Smooth muscle cell (in vitro differentiated cells): ENCODE measurements around the gene ESR1. TPM values are rescaled to one million over a fixed set of nuclear protein-coding genes. Genes with fewer than 3 reads are reported as not detected.

Source experiments
- DNase-seq: peaks from one replicate; lab custom pipeline; 2025; ENCODE audit not compliant: unreplicated experiment; lab: John Stamatoyannopoulos, UW
- H2AFZ ChIP-seq: fragments of 200-600 bp; sonication (generic); 2 replicates; pipeline ENCODE4 v1.6.0; 2016; ENCODE audit warnings: antibody characterized with exemption, low read depth, mild to moderate bottlenecking
- H3F3A ChIP-seq: fragments of 200-600 bp; sonication (generic); 2 replicates; pipeline ENCODE4 v1.6.0; 2017; ENCODE audit warnings: antibody characterized with exemption, low read depth
- H3K27ac ChIP-seq: fragments of 200-600 bp; sonication (generic); 2 replicates; pipeline ENCODE4 v1.5.1; 2016; ENCODE audit warnings: low read depth, mild to moderate bottlenecking
- H3K27me3 ChIP-seq: fragments of 200-600 bp; sonication (generic); 2 replicates; pipeline ENCODE4 v1.6.1; 2016; ENCODE audit warnings: low read depth, mild to moderate bottlenecking
- H3K36me3 ChIP-seq: fragments of 200-600 bp; sonication (generic); 2 replicates; pipeline ENCODE4 v1.5.1; 2016; ENCODE audit warnings: low read depth
- H3K4me1 ChIP-seq: fragments of 200-600 bp; sonication (generic); 2 replicates; pipeline ENCODE4 v1.5.1; 2016; ENCODE audit warnings: low read depth
- H3K4me2 ChIP-seq: fragments of 200-600 bp; sonication (generic); 2 replicates; pipeline ENCODE4 v1.6.0; 2016; ENCODE audit warnings: mild to moderate bottlenecking
- H3K4me3 ChIP-seq: fragments of 200-600 bp; sonication (generic); 2 replicates; pipeline ENCODE4 v1.5.1; 2016; ENCODE audit warnings: mild to moderate bottlenecking
- H3K79me2 ChIP-seq: fragments of 200-600 bp; sonication (generic); 2 replicates; pipeline ENCODE4 v1.6.0; 2016; ENCODE audit warnings: low read depth, mild to moderate bottlenecking
- H3K9ac ChIP-seq: fragments of 200-600 bp; sonication (generic); 2 replicates; pipeline ENCODE4 v1.6.0; 2016; ENCODE audit warnings: low read depth
- H3K9me3 ChIP-seq: fragments of 200-600 bp; sonication (generic); replicated peaks from 2 replicates; pipeline ENCODE4 v1.5.1; 2016; ENCODE audit warnings: low read depth
- H4K20me1 ChIP-seq: fragments of 200-600 bp; sonication (generic); 2 replicates; pipeline ENCODE4 v1.6.0; 2016; ENCODE audit warnings: low read depth
- WGBS: methylation state at CpG from one replicate; pipeline ENCODE4 v1.1.7; 2016; ENCODE audit warnings: low lambda C conversion rate; 5-methylcytosine and 5-hydroxymethylcytosine counted together
- polyA plus RNA-seq: library from polyadenylated mRNA; unstranded; fragments of >200 nt; fragmentation: Nextera tagmentation; extraction: Ambion mirVana; gene quantifications from 2 replicates; pipeline ENCODE4 v1.2.1, GENCODE V29; 2016
- total RNA-seq: library from RNA; depleted of rRNA; stranded (reverse); fragments of >200 nt; gene quantifications from 2 replicates; pipeline ENCODE4 v1.2.3, GENCODE V29; 2014
- TF ChIP-seq, protein P1 (sequence below): fragments of 200-600 bp; sonication (generic); IDR thresholded peaks from 2 replicates; pipeline ENCODE4 v1.5.1; 2017; ENCODE audit warnings: borderline replicate concordance, mild to moderate bottlenecking, antibody characterized with exemption; ENCODE audit not compliant: insufficient read depth, poor library complexity, severe bottlenecking

Gene ESR1
- total RNA-seq, result 0.04 TPM in 1 of 2 replicates, not detected in the other
- polyA plus RNA-seq, result 0.16 TPM in 1 of 2 replicates, not detected in the other

DNA sequence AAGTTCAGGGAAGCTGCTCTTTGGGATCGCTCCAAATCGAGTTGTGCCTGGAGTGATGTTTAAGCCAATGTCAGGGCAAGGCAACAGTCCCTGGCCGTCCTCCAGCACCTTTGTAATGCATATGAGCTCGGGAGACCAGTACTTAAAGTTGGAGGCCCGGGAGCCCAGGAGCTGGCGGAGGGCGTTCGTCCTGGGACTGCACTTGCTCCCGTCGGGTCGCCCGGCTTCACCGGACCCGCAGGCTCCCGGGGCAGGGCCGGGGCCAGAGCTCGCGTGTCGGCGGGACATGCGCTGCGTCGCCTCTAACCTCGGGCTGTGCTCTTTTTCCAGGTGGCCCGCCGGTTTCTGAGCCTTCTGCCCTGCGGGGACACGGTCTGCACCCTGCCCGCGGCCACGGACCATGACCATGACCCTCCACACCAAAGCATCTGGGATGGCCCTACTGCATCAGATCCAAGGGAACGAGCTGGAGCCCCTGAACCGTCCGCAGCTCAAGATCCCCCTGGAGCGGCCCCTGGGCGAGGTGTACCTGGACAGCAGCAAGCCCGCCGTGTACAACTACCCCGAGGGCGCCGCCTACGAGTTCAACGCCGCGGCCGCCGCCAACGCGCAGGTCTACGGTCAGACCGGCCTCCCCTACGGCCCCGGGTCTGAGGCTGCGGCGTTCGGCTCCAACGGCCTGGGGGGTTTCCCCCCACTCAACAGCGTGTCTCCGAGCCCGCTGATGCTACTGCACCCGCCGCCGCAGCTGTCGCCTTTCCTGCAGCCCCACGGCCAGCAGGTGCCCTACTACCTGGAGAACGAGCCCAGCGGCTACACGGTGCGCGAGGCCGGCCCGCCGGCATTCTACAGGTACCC, at the start of gene ESR1:
ESR1 (plus strand) TSS at position 170 of the 858 bp plus-strand sequence; CDS start at position 401, 231 bp downstream.
- H3K9ac ChIP-seq, result no peak within 1 kb of the TSS
- TF ChIP-seq, protein P1, sequence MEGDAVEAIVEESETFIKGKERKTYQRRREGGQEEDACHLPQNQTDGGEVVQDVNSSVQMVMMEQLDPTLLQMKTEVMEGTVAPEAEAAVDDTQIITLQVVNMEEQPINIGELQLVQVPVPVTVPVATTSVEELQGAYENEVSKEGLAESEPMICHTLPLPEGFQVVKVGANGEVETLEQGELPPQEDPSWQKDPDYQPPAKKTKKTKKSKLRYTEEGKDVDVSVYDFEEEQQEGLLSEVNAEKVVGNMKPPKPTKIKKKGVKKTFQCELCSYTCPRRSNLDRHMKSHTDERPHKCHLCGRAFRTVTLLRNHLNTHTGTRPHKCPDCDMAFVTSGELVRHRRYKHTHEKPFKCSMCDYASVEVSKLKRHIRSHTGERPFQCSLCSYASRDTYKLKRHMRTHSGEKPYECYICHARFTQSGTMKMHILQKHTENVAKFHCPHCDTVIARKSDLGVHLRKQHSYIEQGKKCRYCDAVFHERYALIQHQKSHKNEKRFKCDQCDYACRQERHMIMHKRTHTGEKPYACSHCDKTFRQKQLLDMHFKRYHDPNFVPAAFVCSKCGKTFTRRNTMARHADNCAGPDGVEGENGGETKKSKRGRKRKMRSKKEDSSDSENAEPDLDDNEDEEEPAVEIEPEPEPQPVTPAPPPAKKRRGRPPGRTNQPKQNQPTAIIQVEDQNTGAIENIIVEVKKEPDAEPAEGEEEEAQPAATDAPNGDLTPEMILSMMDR, result no peak
- no peaks in the 10 kb centered on the region for H3K9me3 ChIP-seq
- H3K79me2 ChIP-seq, result no peaks in the 10 kb centered on the region
- peak within 1 kb of the TSS; percentile 71 for H2AFZ ChIP-seq
- no peak for DNase-seq
- no peak within 1 kb of the TSS for H3K27ac ChIP-seq
- peak within 1 kb of the TSS; percentile 88 for H3K4me2 ChIP-seq
- H3F3A ChIP-seq, result no peaks in the 10 kb centered on the region
- H4K20me1 ChIP-seq, result no peaks in the 10 kb centered on the region
- H3K4me3 ChIP-seq, result peak within 1 kb of the TSS; percentile 44
- H3K27me3 ChIP-seq, result peaks cover 99% of the 10 kb centered on the region
- H3K36me3 ChIP-seq, result no peaks in the 10 kb centered on the region
- WGBS, result 1% methylated on average over 66 of the region's 73 CpGs
- peaks cover 19% of the 10 kb centered on the region for H3K4me1 ChIP-seq

DNA sequence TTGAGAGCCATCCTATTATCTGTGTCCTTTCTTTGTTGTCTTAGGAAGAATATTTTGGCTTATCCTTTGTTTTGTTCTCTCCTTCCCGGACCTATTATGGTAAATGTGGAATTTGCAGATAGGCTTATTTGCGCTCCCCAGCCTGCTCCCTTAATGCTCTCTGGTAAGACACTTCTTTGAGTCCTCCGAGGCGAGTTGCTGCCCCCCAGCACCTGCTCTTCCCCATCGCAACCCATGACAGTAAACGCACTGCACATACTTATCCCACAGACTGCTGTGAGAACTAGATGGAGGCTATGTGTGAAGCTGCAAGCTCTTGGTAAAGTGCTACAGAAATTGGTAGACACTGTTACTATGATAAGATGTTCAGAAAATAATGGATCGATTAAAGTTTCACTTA, 47.0 kb upstream of the ESR1 start:
- Histone ChIP-seq H3K27ac (no peak overlapping the region), H3K9me3 (no peaks in the 10 kb centered on the region), H3K4me2 (no peak overlapping the region), H3K79me2 (no peaks in the 10 kb centered on the region), H4K20me1 (no peaks in the 10 kb centered on the region), H2AFZ (no peak overlapping the region), H3K36me3 (no peaks in the 10 kb centered on the region), H3F3A (no peaks in the 10 kb centered on the region), H3K27me3 (no peaks in the 10 kb centered on the region), H3K9ac (no peak overlapping the region), H3K4me3 (no peak overlapping the region), H3K4me1 (peaks cover 10% of the 10 kb centered on the region)
- TF ChIP-seq, protein P1, result no peak
- 91% methylated on average over 7 of the region's 7 CpGs for WGBS
- no peak for DNase-seq

DNA sequence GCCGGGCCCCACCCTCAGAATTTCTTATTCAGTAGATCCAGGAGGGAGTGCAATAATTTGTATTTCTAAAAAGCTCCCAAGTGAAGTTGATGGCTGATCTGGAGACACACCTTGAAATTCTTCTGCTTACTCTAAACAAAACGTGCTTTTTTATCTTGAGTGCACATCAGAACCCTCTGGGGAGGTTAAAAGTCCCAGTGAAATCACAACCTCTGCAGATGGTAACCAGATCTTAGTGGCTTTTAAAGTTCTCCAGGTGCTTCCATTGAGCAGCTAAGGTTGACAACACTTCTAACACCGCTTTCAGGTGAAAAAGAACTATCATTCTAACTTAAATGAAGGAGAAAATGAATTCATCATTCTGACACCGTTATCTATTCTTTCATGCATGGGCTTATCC, 45.6 kb upstream of the ESR1 start:
- Histone ChIP-seq H2AFZ (no peak overlapping the region), H3K27ac (no peak overlapping the region), H3K79me2 (no peaks in the 10 kb centered on the region), H3K27me3 (no peaks in the 10 kb centered on the region), H3K9ac (no peak overlapping the region), H3K4me1 (peaks cover 10% of the 10 kb centered on the region), H4K20me1 (no peaks in the 10 kb centered on the region), H3K9me3 (no peaks in the 10 kb centered on the region), H3K4me2 (no peak overlapping the region), H3K4me3 (no peak overlapping the region), H3F3A (no peaks in the 10 kb centered on the region), H3K36me3 (no peaks in the 10 kb centered on the region)
- TF ChIP-seq, protein P1, result no peak
- WGBS, result 74% methylated on average over 4 of the region's 4 CpGs
- DNase-seq, result no peak
